H54 (cell line): Measurements from ENCODE around the gene PLEKHG2.

Source experiments
- DNase-seq: peaks from one replicate; pipeline ENCODE4 v3.0.0; 2011; ENCODE audit warnings: low spot score, mixed read lengths; ENCODE audit not compliant: insufficient read length
- FAIRE-seq: peaks from 3 replicates; lab custom pipeline; 2011; peaks lifted over from hg19 to GRCh38; lab: Jason Lieb, UNC
- POLR2A ChIP-seq: IDR thresholded peaks from 2 replicates; pipeline ENCODE4 v1.6.1; 2011; ENCODE audit warnings: low read depth, mild to moderate bottlenecking, low read length

PLEKHG2 gene

GRCh38 chr19:39380521-39381502, 31.7 kb upstream of the PLEKHG2 start:
- FAIRE-seq: no peak
- DNase-seq: no peak
- no peak for TF ChIP-seq POLR2A

- no peak for DNase-seq
Observed at GRCh38 chr19:39381910-39382611, 30.4 kb upstream of the PLEKHG2 start.

DNA sequence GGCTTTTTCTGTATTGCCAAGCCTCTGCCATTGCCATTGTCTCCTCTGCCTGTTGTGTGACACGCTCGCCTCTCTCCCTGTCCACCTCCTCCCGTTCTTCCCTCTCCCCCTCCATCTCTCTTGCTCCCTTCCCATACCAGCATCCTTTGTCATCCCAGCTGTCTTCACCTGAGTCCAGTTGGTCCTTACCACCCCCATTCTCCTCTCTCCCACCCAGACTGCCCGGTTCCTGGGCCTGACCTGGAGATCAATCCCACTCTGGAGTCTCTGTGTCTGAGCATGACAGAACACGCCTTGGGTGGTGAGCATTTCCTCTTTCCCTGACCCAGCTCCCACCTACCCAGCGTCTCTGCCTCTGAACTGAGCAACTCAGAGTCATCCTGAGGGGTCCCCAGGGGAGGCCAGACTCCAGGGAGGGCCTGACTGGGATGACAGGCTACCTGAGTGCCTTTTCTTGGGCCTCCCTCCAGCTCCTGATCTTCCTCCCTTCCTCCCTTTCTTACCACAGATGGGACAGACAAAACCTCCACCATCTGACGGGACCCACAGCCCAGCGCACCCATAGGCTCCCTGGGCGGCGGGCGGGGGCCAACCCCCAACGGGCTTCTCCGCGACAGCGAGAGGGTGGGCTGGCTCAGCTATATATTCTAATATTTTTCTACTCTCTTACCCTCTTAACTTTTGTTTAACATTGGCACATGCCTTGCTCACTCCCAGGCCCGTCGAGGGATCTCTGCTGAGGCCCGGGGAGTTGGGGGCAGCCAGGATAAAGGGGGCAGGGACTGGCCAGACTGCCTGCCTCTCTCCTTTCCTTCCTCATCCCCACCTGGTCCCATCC, 29.3 kb upstream of the PLEKHG2 start:
- TF ChIP-seq POLR2A: no peak
- DNase-seq (no peak), FAIRE-seq (no peak)

More at GRCh38 chr19:39381910-39382611, 30.4 kb upstream of the PLEKHG2 start:
- no peak for TF ChIP-seq POLR2A
- FAIRE-seq: no peak

GRCh38 chr19:39384839-39385568, 27.5 kb upstream of the PLEKHG2 start:
- FAIRE-seq: no peak
- no peak for TF ChIP-seq POLR2A
- no peak for DNase-seq

DNA sequence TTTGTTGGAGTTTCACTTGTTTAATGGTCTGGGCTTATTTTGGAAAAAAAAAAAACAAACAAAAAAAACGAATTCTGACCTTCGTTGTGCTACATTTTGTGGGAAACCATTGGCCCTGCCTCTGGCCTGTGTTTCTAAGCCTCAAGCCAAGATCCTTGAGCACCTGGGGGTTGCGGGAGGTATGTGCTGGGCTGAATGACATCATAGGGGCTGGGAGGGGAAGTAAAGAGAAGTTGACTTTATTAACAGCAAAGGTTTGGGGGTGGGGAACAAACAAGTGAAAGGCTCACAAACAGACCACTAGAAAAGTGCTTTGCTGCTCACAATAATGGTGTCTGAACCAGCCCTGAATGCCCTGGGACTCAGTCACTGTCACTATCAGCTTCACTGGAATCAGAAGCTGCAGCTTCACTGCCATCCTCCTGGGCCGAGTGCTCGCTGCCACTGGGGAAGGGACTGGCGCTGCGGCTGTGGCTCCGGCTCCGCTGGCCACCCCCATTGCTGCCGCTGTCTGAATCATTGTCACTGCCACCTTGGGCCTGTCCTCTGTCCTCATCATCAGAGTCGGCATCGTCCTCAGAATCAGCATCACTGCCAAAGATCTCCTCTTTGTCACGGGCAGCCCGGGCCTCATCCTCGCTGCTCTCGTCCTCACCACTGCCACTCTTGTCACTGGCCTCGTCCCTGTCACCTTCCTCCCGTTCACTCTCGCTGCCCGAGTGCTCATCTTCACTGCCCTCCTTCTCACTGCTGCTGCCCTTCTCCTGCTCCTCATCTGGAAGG, 26.6 kb upstream of the PLEKHG2 start:
- FAIRE-seq: no peak
- no peak for DNase-seq
- no peak for TF ChIP-seq POLR2A

DNA sequence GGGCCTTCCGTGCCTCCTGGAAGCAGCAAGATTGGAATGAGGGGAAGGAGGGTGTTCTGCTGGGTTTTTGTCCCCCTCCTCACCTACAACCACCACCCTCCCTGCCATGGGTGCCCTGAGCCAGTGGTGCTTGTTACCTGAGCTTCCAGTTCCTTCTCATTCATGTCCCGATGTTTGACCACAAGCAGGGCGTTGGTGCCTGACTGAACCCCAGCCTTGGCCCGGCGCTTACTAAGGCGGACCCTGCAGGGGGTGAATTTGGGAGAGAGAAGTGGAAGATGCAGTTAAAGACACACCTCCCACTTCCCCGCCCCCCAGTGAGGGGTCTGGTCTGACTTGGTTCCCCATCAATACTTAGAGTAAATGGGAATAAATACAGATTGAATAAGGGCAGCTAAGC, 25.9 kb upstream of the PLEKHG2 start:
- FAIRE-seq (no peak), DNase-seq (no peak)

DNA sequence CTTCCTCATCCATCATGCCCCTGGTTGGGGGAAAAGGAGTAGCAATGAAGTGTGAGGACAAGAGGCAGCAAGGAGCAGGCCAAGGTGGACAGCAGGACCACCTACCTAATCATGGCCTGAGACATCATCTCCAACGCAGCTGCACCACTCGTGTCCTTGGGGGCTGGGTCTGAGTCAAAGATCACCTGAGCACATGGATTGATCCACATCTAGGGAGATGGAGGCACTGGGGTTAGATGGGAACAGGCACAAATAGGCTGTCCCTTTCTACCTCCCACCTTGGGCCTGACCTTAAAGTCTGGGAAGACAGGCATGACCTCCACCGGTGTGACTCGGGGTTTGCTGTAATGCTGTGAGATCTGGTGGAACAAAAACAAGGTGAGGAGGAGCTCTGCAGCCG, 23.8 kb upstream of the PLEKHG2 start:
- no peak for TF ChIP-seq POLR2A
- FAIRE-seq: no peak
- DNase-seq: no peak

More for the DNA sequence above, 25.9 kb upstream of the PLEKHG2 start:
- no peak for TF ChIP-seq POLR2A

GRCh38 chr19:39389631-39390414, 22.6 kb upstream of the PLEKHG2 start:
- no peak for FAIRE-seq
- TF ChIP-seq POLR2A: no peak

DNA sequence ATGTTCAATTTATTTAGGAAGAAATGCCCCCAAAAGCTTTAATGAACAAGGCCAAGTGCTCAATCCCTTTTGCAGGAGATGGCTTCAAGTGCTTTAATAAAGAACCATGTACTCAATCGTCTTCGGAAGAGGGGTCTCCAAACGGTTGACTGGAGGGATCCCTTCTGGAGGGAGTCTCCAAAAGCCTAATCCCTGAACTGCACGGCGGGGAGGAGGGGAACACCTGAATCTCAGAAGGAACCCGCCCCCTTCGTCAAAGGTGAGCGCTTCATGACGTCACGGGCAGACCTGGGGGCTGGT, 22.1 kb upstream of the PLEKHG2 start:
- TF ChIP-seq POLR2A: no peak
- FAIRE-seq: no peak
- no peak for DNase-seq

More at GRCh38 chr19:39389631-39390414, 22.6 kb upstream of the PLEKHG2 start:
- DNase-seq: no peak

- peak; percentile 97 for FAIRE-seq
- peak; percentile 99 for DNase-seq
- peak; percentile 96 for TF ChIP-seq POLR2A
Observed at GRCh38 chr19:39390751-39391437, 21.6 kb upstream of the PLEKHG2 start, which contains the start of the genes MED29 and PAF1. Gene MED29, plus strand, starts transcription at chr19:39391378. Its CDS starts 45 bp downstream, at chr19:39391423. Gene PAF1, minus strand, starts transcription at chr19:39391106. Its CDS starts 242 bp downstream, at chr19:39390864.
